ENCODE measurements around the gene DMD. TPM values are rescaled to one million over a fixed set of nuclear protein-coding genes. Genes with fewer than 3 reads are reported as not detected.

Gene DMD
- total RNA-seq, 4 donors from 2014 or later = 2.2 to 26.7 (median 7.8) TPM

DNA sequence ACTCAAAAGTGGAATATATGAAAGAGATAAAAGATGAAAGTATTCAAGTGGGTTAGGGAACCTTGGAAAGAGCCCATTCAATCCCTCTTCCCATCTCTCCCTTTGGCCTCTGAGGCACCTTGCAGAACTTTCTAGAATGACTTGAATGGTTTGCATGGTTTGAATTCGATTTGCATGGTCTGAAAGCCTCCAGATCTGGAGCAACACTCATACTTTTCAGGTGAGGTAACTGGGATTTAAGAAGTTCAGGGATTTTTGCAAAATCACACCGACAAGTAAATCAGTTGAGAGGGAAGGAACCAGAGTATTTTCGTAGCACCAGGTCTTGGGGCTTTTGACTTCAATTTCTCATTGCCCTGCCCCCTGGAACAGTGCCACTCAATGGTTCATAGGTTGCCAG, 1663.5 kb downstream of the DMD start:
- Histone ChIP-seq H3K4me1 (no peaks in the 10 kb centered on the region), H3K27me3 (no peaks in the 10 kb centered on the region), H3K36me3 (no peaks in the 10 kb centered on the region), H3K9me3 (no peaks in the 10 kb centered on the region), H3K27ac (no peak overlapping the region), H3K4me3 (no peak overlapping the region)
- WGBS, 2 donors = 63% methylated on average over 3 of the region's 3 CpGs; no CpG with 5 or more reads in 1 of the 2 donors
- intact Hi-C loops (cut with DNase I) = no loop called here
- TF ChIP-seq, protein P1, sequence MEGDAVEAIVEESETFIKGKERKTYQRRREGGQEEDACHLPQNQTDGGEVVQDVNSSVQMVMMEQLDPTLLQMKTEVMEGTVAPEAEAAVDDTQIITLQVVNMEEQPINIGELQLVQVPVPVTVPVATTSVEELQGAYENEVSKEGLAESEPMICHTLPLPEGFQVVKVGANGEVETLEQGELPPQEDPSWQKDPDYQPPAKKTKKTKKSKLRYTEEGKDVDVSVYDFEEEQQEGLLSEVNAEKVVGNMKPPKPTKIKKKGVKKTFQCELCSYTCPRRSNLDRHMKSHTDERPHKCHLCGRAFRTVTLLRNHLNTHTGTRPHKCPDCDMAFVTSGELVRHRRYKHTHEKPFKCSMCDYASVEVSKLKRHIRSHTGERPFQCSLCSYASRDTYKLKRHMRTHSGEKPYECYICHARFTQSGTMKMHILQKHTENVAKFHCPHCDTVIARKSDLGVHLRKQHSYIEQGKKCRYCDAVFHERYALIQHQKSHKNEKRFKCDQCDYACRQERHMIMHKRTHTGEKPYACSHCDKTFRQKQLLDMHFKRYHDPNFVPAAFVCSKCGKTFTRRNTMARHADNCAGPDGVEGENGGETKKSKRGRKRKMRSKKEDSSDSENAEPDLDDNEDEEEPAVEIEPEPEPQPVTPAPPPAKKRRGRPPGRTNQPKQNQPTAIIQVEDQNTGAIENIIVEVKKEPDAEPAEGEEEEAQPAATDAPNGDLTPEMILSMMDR (IDR thresholded peaks at IDR 0.05) = no peak
- no peak for TF ChIP-seq POLR2A (IDR thresholded peaks at IDR 0.05)
- DNase-seq = no peak

DNA sequence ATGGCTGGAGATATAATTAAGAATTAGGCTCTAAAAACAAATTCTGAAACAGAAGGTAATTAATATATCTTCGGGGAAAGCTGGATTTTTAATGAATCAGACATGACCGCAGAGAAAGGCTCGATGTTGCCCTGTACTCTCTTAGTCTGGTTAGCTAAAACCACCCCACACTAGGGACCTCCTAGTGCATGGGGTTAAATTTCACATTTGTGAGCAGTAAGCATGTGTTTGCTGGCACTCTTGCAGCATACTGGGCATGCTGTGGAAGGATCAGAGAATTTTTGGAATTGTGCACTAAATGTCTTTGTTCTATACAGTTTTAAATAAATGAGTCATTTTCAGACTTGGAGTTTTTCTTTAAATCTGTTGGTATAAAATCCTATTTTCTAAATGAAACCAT, 1663.9 kb downstream of the DMD start:
- 74 to 89% methylated on average over 3 of the region's 3 CpGs for WGBS, 2 donors
- Histone ChIP-seq H3K36me3 (no peaks in the 10 kb centered on the region), H3K4me3 (no peak overlapping the region), H3K27ac (no peak overlapping the region), H3K27me3 (no peaks in the 10 kb centered on the region), H3K4me1 (no peaks in the 10 kb centered on the region), H3K9me3 (no peaks in the 10 kb centered on the region)
- DNase-seq = no peak
- TF ChIP-seq POLR2A (IDR thresholded peaks at IDR 0.05) = no peak
- TF ChIP-seq, protein P1 (IDR thresholded peaks at IDR 0.05) = no peak
- intact Hi-C loops (cut with DNase I) = no loop called here

DNA sequence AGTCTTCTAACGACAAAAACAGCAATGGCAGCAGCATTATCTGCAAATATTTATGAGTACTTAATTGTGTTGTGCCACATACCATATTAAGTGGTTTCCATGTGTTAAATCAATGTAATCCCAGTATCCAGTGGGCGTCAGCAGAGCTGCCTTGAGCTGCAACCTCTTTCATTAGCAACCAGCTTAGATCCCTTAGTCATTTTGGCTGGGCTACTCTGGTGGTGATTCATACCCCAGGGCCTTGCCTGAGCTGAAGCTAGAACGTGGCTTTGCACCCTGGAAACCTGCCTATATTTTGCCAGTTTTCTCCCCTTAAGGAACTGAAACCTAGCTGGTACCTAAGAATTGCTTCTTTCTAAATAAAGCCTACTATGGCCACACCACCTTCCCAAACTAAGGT, 1665.2 kb downstream of the DMD start:
- no peaks in the 10 kb centered on the region for H3K36me3 ChIP-seq
- DNase-seq = no peak
- H3K9me3 ChIP-seq = no peaks in the 10 kb centered on the region
- H3K27me3 ChIP-seq = no peaks in the 10 kb centered on the region
- intact Hi-C loops (cut with DNase I) = no loop called here
- no peak overlapping the region for H3K27ac ChIP-seq
- H3K4me3 ChIP-seq = no peak overlapping the region
- no peak for TF ChIP-seq POLR2A (IDR thresholded peaks at IDR 0.05)
- TF ChIP-seq, protein P1 (IDR thresholded peaks at IDR 0.05) = no peak
- H3K4me1 ChIP-seq = no peaks in the 10 kb centered on the region
- 31 to 34% methylated on average over 2 to 3 of the region's 3 CpGs for WGBS, 2 donors

DNA sequence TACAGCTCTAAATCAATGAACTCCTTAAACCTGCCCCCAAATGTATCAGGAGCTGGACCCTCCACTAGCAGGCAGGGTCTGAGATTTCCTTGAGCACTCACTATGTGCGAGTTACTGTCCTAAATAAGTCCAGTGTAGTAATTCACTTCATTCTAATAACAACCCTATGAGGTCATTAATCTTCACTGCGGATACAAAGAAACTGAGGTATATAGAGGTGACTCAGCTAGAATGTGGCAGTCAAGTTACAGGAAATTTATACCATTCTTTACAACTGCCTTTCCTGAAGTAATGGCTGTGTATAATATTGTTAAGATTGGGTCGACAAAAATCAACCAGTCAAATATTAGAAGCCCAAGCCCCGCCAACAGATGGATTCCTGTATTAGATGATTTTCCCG, 1665.6 kb downstream of the DMD start:
- Histone ChIP-seq H3K9me3 (no peaks in the 10 kb centered on the region), H3K27me3 (no peaks in the 10 kb centered on the region), H3K27ac (no peak overlapping the region), H3K36me3 (no peaks in the 10 kb centered on the region), H3K4me3 (no peak overlapping the region), H3K4me1 (no peaks in the 10 kb centered on the region)
- DNase-seq = no peak
- no peak for TF ChIP-seq POLR2A (IDR thresholded peaks at IDR 0.05)
- TF ChIP-seq, protein P1 (IDR thresholded peaks at IDR 0.05) = no peak
- intact Hi-C loops (cut with DNase I) = no loop called here
- 55 to 61% methylated on average over 5 of the region's 5 CpGs for WGBS, 2 donors

DNA sequence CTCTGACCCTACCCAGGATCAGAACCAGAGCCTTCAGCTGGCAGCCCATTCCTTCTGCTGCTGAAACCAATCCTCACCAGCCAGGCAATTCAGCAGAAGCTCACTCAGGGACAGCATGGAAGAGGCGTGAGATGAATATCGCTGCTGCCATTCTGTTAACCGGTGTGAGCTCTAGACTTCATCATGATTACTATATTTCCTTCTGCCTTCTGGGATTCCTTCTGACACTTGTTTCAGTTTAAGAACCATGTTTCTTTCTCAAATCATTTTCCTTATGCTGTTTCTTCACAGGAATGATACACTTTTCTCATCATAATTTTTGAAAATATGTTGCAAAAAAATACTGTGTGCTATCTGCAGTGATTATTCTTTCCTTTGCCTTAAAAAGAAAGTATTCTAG, 1666.2 kb downstream of the DMD start:
- Histone ChIP-seq H3K4me1 (no peaks in the 10 kb centered on the region), H3K36me3 (no peaks in the 10 kb centered on the region), H3K4me3 (no peak overlapping the region), H3K27me3 (no peaks in the 10 kb centered on the region), H3K9me3 (no peaks in the 10 kb centered on the region), H3K27ac (no peak overlapping the region)
- 88 to 100% methylated on average over 3 of the region's 3 CpGs for WGBS, 2 donors
- TF ChIP-seq, protein P1 (IDR thresholded peaks at IDR 0.05) = no peak
- no peak for TF ChIP-seq POLR2A (IDR thresholded peaks at IDR 0.05)
- intact Hi-C loops (cut with DNase I) = no loop called here
- no peak for DNase-seq
